ENCODE data around the gene GRIN1. TPM values are rescaled to one million over a fixed set of nuclear protein-coding genes. Genes with fewer than 3 reads are reported as not detected.

Gene GRIN1
- total RNA-seq, 1 donor from 2014 or later: 0.58 TPM

- TF ChIP-seq CTCF (IDR thresholded peaks at IDR 0.05; ENCODE audit: unreplicated experiment): no peak
- Mint-ChIP-seq H3K4me3 (no peak overlapping the region), H3K27ac (no peak overlapping the region), H3K36me3 (no peaks in the 10 kb centered on the region), H3K9me3 (no peaks in the 10 kb centered on the region), H3K27me3 (ENCODE audit: low read depth) (peaks cover 82% of the 10 kb centered on the region), H3K4me1 (peaks cover 7% of the 10 kb centered on the region)
- no peak for DNase-seq (ENCODE audit: low spot score in 2 of 2, unreplicated experiment in 2 of 2)
These were observed 27.7 kb downstream of the GRIN1 start for GRCh38 chr9:137166380-137167229.

GRCh38 chr9:137167277-137167746, 28.4 kb downstream of the GRIN1 start:
- no peak for DNase-seq (ENCODE audit: low spot score in 2 of 2, unreplicated experiment in 2 of 2)
- TF ChIP-seq CTCF (IDR thresholded peaks at IDR 0.05; ENCODE audit: unreplicated experiment): no peak
- Mint-ChIP-seq H3K27me3 (ENCODE audit: low read depth) (peaks cover 84% of the 10 kb centered on the region), H3K27ac (no peak overlapping the region), H3K4me3 (no peak overlapping the region), H3K9me3 (no peaks in the 10 kb centered on the region), H3K4me1 (peaks cover 4% of the 10 kb centered on the region), H3K36me3 (no peaks in the 10 kb centered on the region)

- Mint-ChIP-seq H3K27ac (no peak overlapping the region), H3K27me3 (ENCODE audit: low read depth) (peaks cover 85% of the 10 kb centered on the region), H3K36me3 (no peaks in the 10 kb centered on the region), H3K9me3 (no peaks in the 10 kb centered on the region), H3K4me1 (peaks cover 4% of the 10 kb centered on the region), H3K4me3 (no peak overlapping the region)
- no peak for DNase-seq (ENCODE audit: low spot score in 2 of 2, unreplicated experiment in 2 of 2)
- no peak for TF ChIP-seq CTCF (IDR thresholded peaks at IDR 0.05; ENCODE audit: unreplicated experiment)
These were observed 29.0 kb downstream of the GRIN1 start for GRCh38 chr9:137167747-137168572.

- Mint-ChIP-seq H3K27ac (no peak overlapping the region), H3K4me1 (peaks cover 2% of the 10 kb centered on the region), H3K27me3 (ENCODE audit: low read depth) (peaks cover 85% of the 10 kb centered on the region), H3K4me3 (no peak overlapping the region), H3K9me3 (no peaks in the 10 kb centered on the region), H3K36me3 (no peaks in the 10 kb centered on the region)
- DNase-seq (ENCODE audit: low spot score in 2 of 2, unreplicated experiment in 2 of 2): no peak
- TF ChIP-seq CTCF (IDR thresholded peaks at IDR 0.05; ENCODE audit: unreplicated experiment): no peak
These were observed 29.6 kb downstream of the GRIN1 start for GRCh38 chr9:137168573-137168903.

GRCh38 chr9:137168904-137169856, 30.2 kb downstream of the GRIN1 start:
- H3K9me3 Mint-ChIP-seq: no peaks in the 10 kb centered on the region
- H3K4me3 Mint-ChIP-seq: peak overlapping the region; percentile 57
- DNase-seq (ENCODE audit: low spot score in 2 of 2, unreplicated experiment in 2 of 2): peak in 1 of 2 experiments; percentile 53
- peaks cover 1% of the 10 kb centered on the region for H3K4me1 Mint-ChIP-seq
- peaks cover 87% of the 10 kb centered on the region for H3K27me3 Mint-ChIP-seq (ENCODE audit: low read depth)
- no peak for TF ChIP-seq CTCF (IDR thresholded peaks at IDR 0.05; ENCODE audit: unreplicated experiment)
- H3K36me3 Mint-ChIP-seq: no peaks in the 10 kb centered on the region
- no peak overlapping the region for H3K27ac Mint-ChIP-seq

Measured in mesothelial cell of epicardium (in vitro differentiated cells).